MM.1S (cell line): Measurements from ENCODE around the gene GCN1.

Experiments used
- EZH2 ChIP-seq: fragments of 300-600 bp; sonication (generic); optimal IDR thresholded peaks from 2 replicates; pipeline ENCODE3; 2017; ENCODE audit warnings: low read depth, mild to moderate bottlenecking, antibody characterized with exemption, low read length, mixed read lengths
- EZH2phosphoT487 ChIP-seq: fragments of 300-600 bp; sonication (generic); IDR thresholded peaks from 2 replicates; pipeline ENCODE4 v1.6.1; 2018; ENCODE audit warnings: antibody characterized with exemption, low read length
- TF ChIP-seq, protein P1 (sequence below): fragments of 300-600 bp; sonication (generic); IDR thresholded peaks from 2 replicates; pipeline ENCODE4 v1.5.1; 2016; ENCODE audit warnings: antibody characterized with exemption, low read length, mixed read lengths

DNA sequence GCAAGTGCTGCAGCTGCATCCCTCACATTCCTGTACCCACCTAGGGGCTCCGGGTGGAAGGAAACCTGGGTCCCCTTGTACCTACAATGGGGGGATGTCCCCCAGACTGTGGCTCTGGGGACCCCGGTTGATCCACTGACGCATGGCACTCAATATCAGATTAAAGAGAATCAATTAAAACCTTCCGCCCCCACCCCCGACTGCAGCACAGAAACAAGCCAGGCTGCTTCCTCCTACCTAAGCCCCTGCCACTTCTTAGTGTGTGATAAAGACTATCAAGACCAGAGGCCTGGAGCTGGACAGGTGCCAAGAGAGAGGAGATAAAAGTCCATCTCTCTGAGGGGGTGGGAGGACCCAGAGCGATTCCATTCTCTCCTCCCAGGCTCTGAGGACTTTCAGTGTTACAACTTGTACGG lies 34.6 kb upstream of the GCN1 start:
- TF ChIP-seq EZH2: no peak
- TF ChIP-seq, protein P1, sequence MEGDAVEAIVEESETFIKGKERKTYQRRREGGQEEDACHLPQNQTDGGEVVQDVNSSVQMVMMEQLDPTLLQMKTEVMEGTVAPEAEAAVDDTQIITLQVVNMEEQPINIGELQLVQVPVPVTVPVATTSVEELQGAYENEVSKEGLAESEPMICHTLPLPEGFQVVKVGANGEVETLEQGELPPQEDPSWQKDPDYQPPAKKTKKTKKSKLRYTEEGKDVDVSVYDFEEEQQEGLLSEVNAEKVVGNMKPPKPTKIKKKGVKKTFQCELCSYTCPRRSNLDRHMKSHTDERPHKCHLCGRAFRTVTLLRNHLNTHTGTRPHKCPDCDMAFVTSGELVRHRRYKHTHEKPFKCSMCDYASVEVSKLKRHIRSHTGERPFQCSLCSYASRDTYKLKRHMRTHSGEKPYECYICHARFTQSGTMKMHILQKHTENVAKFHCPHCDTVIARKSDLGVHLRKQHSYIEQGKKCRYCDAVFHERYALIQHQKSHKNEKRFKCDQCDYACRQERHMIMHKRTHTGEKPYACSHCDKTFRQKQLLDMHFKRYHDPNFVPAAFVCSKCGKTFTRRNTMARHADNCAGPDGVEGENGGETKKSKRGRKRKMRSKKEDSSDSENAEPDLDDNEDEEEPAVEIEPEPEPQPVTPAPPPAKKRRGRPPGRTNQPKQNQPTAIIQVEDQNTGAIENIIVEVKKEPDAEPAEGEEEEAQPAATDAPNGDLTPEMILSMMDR: no peak
- TF ChIP-seq EZH2phosphoT487: no peak
